RWPE1 (cell line): ENCODE measurements around the gene HOXA9.

Experiments used
- CTCF ChIA-PET: fragments of 350-600 bp; sonication (Branson Sonifier 250); formaldehyde crosslinking; extraction: SDS; loops from one replicate; lab custom pipeline; 2021; lab: Yijun Ruan, JAX
- POLR2A ChIA-PET: fragments of 400-600 bp; formaldehyde crosslinking; extraction: SDS; loops from one replicate; lab custom pipeline; 2020; ENCODE audit warnings: antibody characterized with exemption; ENCODE audit not compliant: low non-redundant PET; lab: Yijun Ruan, JAX
- DNase-seq: peaks from one replicate; pipeline ENCODE4 v3.0.0; 2012; ENCODE audit warnings: low spot score
- H3K27ac ChIP-seq: fragments of 450-650 bp; 2 replicates; pipeline ENCODE4 v1.5.1; 2017
- CTCF ChIP-seq: fragments of 450-650 bp; conservative IDR thresholded peaks from 2 replicates; pipeline ENCODE4 v1.5.1; 2017; ENCODE audit warnings: low read depth, mild to moderate bottlenecking

The HOXA9 gene

GRCh38 chr7:27121684-27122076 is 43.7 kb downstream of the HOXA9 start:
- CTCF ChIA-PET: no interaction called here
- no peak for TF ChIP-seq CTCF
- DNase-seq: no peak
- POLR2A ChIA-PET: no interaction called here
- no peak overlapping the region for H3K27ac ChIP-seq

DNA sequence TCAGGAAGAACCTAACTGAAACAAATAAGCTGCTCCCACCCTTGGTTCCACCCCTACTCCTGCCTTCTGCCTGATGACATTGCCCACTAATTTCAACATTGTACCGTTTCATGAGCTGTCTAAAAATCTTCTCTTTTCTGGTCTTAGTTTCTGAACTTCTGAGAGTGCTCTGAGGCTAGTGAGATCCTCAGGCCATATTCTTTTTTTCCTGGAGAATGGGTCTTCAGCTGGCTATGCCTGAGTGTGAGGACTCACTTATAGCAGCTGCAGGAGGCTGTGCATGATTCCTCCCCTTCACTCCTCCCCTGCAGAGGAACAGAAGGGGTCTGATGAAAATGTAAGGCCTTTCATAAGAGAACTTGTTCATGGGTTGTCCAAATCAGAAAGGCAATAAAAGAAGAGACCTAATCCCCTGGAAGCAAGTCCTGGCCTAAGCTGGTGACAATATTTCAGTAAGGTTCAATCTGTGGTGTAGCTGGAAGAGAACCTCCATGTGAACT is 45.9 kb downstream of the HOXA9 start:
- DNase-seq: no peak
- no peak overlapping the region for H3K27ac ChIP-seq
- POLR2A ChIA-PET: no interaction called here
- TF ChIP-seq CTCF: no peak
- CTCF ChIA-PET: interaction anchor here (0.6 kb wide), 1 partner anchor 270 kb away, joined by 3 read pairs; no protein-coding TSS in a partner anchor

DNA sequence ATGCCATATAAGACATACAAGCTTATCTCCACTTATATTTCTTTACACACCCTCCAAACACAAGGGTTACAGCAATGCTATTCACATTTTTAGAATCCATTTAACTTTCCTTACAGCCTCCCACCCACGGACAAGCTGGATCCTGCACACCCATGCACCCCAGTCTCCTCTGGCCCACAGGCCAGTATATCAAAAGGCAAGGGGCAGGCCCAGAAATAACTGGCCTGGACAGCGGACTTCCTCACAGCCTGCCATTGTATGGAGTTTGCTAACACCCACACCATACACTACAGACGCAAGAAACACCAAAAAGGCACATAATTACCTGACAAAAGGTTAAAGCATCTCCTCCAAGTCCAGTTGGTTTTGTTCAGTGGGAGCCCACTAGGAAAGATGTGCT is 46.8 kb downstream of the HOXA9 start:
- POLR2A ChIA-PET: no interaction called here
- CTCF ChIA-PET: interaction anchor here (0.9 kb wide), 1 partner anchor 19 kb away, joined by 4 read pairs; no protein-coding TSS in a partner anchor
- no peak for TF ChIP-seq CTCF
- no peak for DNase-seq
- H3K27ac ChIP-seq: no peak overlapping the region

- H3K27ac ChIP-seq: no peak overlapping the region
- no peak for TF ChIP-seq CTCF
- DNase-seq: no peak
- CTCF ChIA-PET: interaction anchor here (0.6 to 0.9 kb wide), 2 partner anchors 20 to 66 kb away, joined by 3 to 4 read pairs; no protein-coding TSS in a partner anchor
- POLR2A ChIA-PET: no interaction called here
Observed at GRCh38 chr7:27117887-27118491, 47.3 kb downstream of the HOXA9 start.

DNA sequence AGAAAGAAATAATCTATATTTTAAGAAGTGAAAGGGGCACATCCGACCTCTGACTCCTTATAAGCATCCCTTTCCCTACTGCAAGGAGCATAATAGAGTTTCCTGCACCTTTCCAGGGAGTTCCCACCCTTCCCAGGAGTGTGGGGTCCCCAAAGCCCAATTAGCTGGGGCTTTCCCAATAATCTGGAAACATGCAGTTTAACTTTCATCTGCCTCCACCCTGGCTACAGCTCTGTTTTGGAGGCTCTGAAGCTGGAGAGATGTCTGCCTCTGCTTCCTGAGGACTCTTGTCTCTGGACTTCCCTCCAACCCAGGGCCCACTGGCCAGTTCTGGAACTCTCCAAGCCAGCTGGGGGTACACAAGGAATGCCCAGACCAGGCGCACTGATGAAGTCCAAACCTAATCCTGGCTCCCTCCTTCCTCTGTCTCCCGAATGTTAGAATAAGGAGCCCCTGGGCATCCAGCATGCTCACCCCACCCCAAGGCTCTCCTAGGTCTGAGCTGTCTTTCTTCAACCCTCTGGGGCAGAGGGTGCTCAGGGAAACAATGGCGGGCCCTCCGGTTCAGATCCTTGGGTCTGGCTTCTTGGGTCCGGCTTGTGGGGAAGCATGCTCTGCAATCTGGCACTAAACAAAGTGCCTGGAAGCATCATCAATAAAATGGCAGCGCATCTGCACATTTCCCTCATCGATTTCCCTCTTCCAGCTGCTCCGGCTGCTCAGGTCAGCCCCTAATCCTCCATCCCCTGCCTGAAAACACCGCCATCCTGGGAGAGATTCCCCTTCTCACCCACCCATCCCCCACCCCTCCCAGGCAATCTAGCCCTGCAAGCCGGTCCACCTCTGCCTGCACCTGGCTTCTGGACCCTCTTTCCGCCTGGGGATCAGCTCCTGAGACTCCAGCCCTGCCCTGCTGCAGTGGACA is 48.1 kb downstream of the HOXA9 start:
- peak overlapping the region; percentile 37; the same call in 1 of the 2 replicates for H3K27ac ChIP-seq
- ChIA-PET CTCF (interaction anchor here (0.5 to 0.9 kb wide), 4 partner anchors 19 to 1254 kb away, joined by 3 to 4 read pairs (median 4); no protein-coding TSS in a partner anchor), POLR2A (no interaction called here)
- TF ChIP-seq CTCF: no peak
- DNase-seq: no peak
